Panc1 (cell line): ENCODE data around the gene METTL16.

Experiments used
- CTCF ChIP-seq: fragments of 450-650 bp; IDR thresholded peaks from 2 replicates; pipeline ENCODE4 v1.5.1; 2017; ENCODE audit warnings: mild to moderate bottlenecking
- SIN3A ChIP-seq: IDR thresholded peaks from 2 replicates; pipeline ENCODE4 v1.6.1; 2012; ENCODE audit warnings: low read depth, mild to moderate bottlenecking, low read length, moderate library complexity, borderline replicate concordance; ENCODE audit not compliant: insufficient read depth

GRCh38 chr17:2403044-2403443 lies 108.6 kb downstream of the METTL16 start:
- TF ChIP-seq CTCF (no peak), SIN3A (no peak)
